HG02759 (cell line): ENCODE data around the gene ST7.
"Not testable (repeated sequence)": the region's sequence is repeated elsewhere in the genome, so short reads cannot be mapped to it uniquely, and the experiment has no call there.

Experiments used
- ATAC-seq: cut with Tn5 transposase; IDR thresholded peaks from one replicate; pipeline ENCODE4 v1.9.1; 2021; ENCODE audit warnings: mild to moderate bottlenecking, moderate library complexity; ENCODE audit not compliant: unreplicated experiment

The ST7 gene

GRCh38 chr7:117211614-117212013 is 258.3 kb downstream of the ST7 start:
- ATAC-seq: no peak

GRCh38 chr7:117212969-117213877 is 259.9 kb downstream of the ST7 start:
- ATAC-seq: peak; percentile 86

- ATAC-seq: no peak
Measured at GRCh38 chr7:117216010-117216409, 262.7 kb downstream of the ST7 start.

- ATAC-seq: no peak
Measured at GRCh38 chr7:117216436-117217069, 263.3 kb downstream of the ST7 start.

DNA sequence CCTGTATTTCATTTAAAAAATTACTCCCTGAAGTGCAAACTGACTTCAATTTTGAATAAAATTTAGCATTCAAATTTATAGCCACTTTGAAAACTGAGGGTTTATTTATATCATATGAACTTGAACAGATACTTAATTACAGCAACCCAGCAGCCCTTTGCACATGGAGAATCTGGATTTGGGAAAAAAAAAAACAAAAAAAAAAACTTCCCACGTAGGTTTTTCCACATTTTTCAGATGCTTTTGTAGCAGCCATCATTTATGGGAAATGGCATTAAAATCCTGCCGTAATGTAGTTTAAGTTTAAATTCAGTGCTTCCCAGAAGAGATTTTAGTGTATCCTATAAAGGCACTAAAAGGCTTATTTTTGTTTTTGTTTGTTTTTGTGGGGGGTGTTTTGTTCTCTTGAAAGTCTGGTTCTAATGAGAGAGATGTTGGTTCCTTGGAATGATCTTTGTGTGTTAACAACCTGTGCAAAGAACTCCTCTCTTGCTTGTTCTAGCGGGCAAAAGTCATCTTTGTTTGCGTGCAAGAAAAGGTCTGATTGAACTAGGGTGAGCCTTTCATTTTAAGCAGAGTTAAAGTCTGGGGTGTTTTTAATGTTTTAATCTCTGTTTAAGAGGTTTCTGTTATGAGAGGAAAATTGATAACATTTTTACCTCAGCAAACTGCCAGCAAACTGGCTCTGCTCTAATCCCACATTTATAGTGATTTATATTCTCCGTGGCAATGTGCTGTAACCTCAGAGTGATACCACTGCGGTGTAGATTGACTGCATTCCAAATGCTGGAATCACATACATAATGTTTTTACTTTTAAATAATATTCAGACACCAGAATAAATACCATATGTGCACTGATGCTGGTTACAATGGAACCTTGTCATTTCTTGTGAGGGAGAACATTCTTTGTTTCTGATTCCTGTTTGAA is 264.1 kb downstream of the ST7 start:
- no peak for ATAC-seq

GRCh38 chr7:117218700-117219099 is 265.4 kb downstream of the ST7 start:
- ATAC-seq: no peak

GRCh38 chr7:117219485-117219884 is 266.2 kb downstream of the ST7 start:
- ATAC-seq: peak; percentile 43

GRCh38 chr7:117220836-117221235 is 267.5 kb downstream of the ST7 start:
- no peak for ATAC-seq

GRCh38 chr7:117225536-117225935 is 272.2 kb downstream of the ST7 start:
- no peak for ATAC-seq

GRCh38 chr7:117227091-117227490 is 273.8 kb downstream of the ST7 start:
- ATAC-seq: no peak

DNA sequence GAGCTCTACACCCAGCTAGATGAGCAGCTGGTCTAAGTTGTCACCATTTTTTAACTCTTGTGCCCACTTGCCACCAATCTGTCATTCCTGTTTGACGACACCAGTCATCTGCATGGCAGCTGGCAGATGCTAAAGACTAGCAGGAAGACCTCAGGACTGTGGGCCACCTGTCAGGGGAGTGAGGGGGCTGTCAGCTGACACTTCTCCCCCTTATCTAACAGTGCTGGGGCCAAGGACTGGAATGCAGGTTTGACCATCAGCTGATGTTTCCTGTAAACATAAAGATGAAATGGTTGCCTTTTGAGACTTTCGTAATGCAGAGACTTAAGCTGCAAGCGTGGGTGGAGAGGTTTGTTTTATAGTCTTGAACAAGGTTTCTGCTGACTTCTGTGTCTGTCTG is 276.0 kb downstream of the ST7 start:
- no peak for ATAC-seq

- peak; percentile 81 for ATAC-seq
Measured at GRCh38 chr7:117230276-117231046, 277.2 kb downstream of the ST7 start.

- ATAC-seq: no peak
Measured at GRCh38 chr7:117231047-117231359, 277.7 kb downstream of the ST7 start.

- no peak for ATAC-seq
Measured at GRCh38 chr7:117237646-117238045, 284.3 kb downstream of the ST7 start.

DNA sequence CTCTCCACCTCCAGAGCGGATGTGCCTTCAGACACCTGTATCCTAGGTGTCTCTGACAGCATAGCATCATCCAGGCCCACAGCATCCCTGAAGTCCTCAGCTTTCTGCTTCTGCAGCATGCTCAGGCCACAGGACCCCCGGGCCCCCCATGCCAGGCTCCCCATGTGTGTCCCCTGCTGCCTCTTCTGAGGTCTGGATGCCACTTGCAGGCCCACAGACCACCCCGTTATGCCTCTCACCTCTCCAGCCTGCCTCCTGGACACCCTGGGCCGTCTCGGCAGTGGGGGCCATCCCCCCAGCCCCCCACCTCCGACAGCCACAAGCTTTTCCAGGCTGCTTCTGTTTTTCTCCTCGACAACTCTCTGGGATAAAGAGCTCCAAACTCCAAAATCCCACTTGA is 285.2 kb downstream of the ST7 start:
- no peak for ATAC-seq

DNA sequence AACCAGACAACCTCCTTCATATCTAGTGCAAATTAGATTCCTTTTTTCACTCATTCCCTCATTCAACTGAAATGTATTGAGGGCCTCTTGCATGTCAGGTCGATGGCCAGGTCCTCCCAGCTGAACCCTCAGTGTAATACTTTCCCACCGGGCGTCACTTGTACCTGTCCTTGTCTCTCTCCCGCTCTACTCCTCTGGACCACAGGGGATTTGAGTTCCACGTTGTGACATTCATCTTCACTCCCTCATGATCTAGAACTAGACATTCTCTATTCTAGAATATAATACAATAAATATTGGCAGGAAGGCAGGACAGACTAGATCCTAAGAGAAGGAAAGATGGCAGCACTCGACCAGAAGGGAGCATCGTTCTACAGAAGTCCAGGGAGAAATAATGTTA is 285.6 kb downstream of the ST7 start:
- ATAC-seq: no peak

- no peak for ATAC-seq
Measured at GRCh38 chr7:117241088-117241487, 287.8 kb downstream of the ST7 start.

GRCh38 chr7:117243390-117243789 is 290.1 kb downstream of the ST7 start:
- no peak for ATAC-seq

DNA sequence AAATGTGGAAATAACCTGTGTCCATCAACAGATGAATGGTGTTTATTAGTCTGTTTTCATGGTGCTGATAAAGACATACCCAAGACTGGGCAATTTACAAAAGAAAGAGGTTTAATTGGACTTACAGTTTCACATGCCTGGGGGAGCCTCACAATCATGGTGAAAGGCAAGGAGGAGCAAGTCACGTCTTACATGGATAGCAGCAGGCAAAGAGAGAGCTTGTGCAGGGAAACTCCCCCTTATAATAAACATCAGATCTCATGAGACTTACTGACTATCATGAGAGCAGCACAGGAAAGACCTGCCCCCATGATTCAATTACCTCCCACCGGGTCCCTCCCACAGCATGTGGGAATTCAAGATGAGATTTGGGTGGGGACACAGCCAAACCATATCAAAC is 292.4 kb downstream of the ST7 start:
- ATAC-seq: not testable (repeated sequence)

DNA sequence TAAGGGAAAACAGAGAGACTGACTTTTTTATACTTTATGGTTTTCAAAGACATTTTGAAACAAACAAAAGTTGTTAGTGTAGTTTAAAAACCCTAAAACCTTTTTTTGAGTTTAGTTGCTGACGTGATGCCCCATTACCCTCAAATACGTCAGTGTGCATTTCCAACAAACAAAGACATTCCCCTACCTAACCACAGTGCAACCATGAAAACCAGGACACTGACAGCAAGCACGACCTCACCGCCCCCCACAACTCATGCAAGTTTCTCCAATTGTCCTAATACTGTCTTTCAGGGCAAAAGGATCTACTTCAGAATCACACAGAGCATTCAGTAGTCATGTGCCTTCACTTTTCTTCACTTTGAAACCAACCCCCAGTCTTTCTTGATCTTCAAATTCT is 294.5 kb downstream of the ST7 start:
- no peak for ATAC-seq

DNA sequence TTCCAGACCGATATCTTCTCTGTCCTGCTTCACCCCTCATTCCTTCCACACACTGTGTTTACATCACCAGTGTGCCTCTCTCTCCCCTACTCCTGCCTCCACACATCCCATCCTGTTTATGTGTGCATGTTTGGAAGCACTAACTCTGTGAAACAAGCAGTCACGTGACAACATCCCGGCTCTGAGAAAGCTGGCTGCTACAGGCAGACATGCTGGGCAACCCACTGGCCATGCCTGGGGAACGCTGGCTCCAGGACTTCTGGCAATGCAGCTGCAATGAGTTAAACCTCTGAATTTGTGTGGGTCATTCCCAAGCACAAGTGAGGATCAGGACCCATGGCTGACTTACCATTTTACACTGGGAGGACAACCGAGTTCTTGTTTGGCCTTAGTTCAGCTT is 295.5 kb downstream of the ST7 start:
- no peak for ATAC-seq
